MM.1S (cell line): ENCODE results near the gene ZMYM3.

Experiments
- DNase-seq: peaks from one replicate; pipeline ENCODE4 v3.0.0-alpha.2; 2015
- H2AFZ ChIP-seq: fragments of 300-600 bp; sonication (generic); 2 replicates; pipeline ENCODE4 v1.6.0; 2016; ENCODE audit warnings: antibody characterized with exemption, low read length
- H3F3A ChIP-seq: fragments of 300-600 bp; sonication (generic); 2 replicates; pipeline ENCODE4 v1.6.1; 2016; ENCODE audit warnings: mild to moderate bottlenecking, antibody characterized with exemption, low read length, moderate library complexity, mixed read lengths; ENCODE audit not compliant: insufficient read depth
- H3K27ac ChIP-seq: fragments of 300-600 bp; sonication (generic); 2 replicates; pipeline ENCODE4 v1.5.1; 2016; ENCODE audit warnings: mild to moderate bottlenecking, low read length
- H3K27me3 ChIP-seq: fragments of 300-600 bp; sonication (generic); replicated peaks from 2 replicates; pipeline ENCODE4 v1.6.0; 2016; ENCODE audit warnings: low read length; ENCODE audit not compliant: insufficient read depth
- H3K36me3 ChIP-seq: fragments of 300-600 bp; sonication (generic); replicated peaks from 2 replicates; pipeline ENCODE4 v1.6.1; 2016; ENCODE audit warnings: mild to moderate bottlenecking, low read length, mixed read lengths; ENCODE audit not compliant: insufficient read depth
- H3K4me1 ChIP-seq: fragments of 300-600 bp; sonication (generic); 2 replicates; pipeline ENCODE4 v1.6.1; 2016; ENCODE audit warnings: low read length, mixed read lengths
- H3K4me2 ChIP-seq: fragments of 300-600 bp; sonication (generic); 2 replicates; pipeline ENCODE4 v1.6.0; 2016; ENCODE audit warnings: low read depth, low read length
- H3K4me3 ChIP-seq: fragments of 300-600 bp; sonication (generic); 2 replicates; pipeline ENCODE4 v1.5.1; 2016; ENCODE audit warnings: low read length, mixed read lengths
- H3K79me2 ChIP-seq: fragments of 300-600 bp; sonication (generic); 2 replicates; pipeline ENCODE4 v1.6.1; 2016; ENCODE audit warnings: mixed run types, low read length, mixed read lengths
- H3K9ac ChIP-seq: fragments of 300-600 bp; sonication (generic); 2 replicates; pipeline ENCODE4 v1.6.1; 2016; ENCODE audit warnings: low read length, mixed read lengths
- H3K9me2 ChIP-seq: fragments of 300-600 bp; sonication (generic); replicated peaks from 2 replicates; pipeline ENCODE4 v1.6.1; 2016; ENCODE audit warnings: mild to moderate bottlenecking, low read length, mixed read lengths; ENCODE audit not compliant: insufficient read depth
- H3K9me3 ChIP-seq: fragments of 300-600 bp; sonication (generic); replicated peaks from 2 replicates; pipeline ENCODE4 v1.6.1; 2016; ENCODE audit warnings: mild to moderate bottlenecking, low read length, mixed read lengths; ENCODE audit not compliant: insufficient read depth
- H4K20me1 ChIP-seq: fragments of 300-600 bp; sonication (generic); 2 replicates; pipeline ENCODE4 v1.6.1; 2016; ENCODE audit warnings: mild to moderate bottlenecking, low read length, moderate library complexity, mixed read lengths; ENCODE audit not compliant: insufficient read depth
- EZH2 ChIP-seq: fragments of 300-600 bp; sonication (generic); optimal IDR thresholded peaks from 2 replicates; pipeline ENCODE3; 2017; ENCODE audit warnings: low read depth, mild to moderate bottlenecking, antibody characterized with exemption, low read length, mixed read lengths
- EZH2phosphoT487 ChIP-seq: fragments of 300-600 bp; sonication (generic); IDR thresholded peaks from 2 replicates; pipeline ENCODE4 v1.6.1; 2018; ENCODE audit warnings: antibody characterized with exemption, low read length
- TF ChIP-seq, protein P1 (sequence below): fragments of 300-600 bp; sonication (generic); IDR thresholded peaks from 2 replicates; pipeline ENCODE4 v1.5.1; 2016; ENCODE audit warnings: antibody characterized with exemption, low read length, mixed read lengths

Gene ZMYM3

DNA sequence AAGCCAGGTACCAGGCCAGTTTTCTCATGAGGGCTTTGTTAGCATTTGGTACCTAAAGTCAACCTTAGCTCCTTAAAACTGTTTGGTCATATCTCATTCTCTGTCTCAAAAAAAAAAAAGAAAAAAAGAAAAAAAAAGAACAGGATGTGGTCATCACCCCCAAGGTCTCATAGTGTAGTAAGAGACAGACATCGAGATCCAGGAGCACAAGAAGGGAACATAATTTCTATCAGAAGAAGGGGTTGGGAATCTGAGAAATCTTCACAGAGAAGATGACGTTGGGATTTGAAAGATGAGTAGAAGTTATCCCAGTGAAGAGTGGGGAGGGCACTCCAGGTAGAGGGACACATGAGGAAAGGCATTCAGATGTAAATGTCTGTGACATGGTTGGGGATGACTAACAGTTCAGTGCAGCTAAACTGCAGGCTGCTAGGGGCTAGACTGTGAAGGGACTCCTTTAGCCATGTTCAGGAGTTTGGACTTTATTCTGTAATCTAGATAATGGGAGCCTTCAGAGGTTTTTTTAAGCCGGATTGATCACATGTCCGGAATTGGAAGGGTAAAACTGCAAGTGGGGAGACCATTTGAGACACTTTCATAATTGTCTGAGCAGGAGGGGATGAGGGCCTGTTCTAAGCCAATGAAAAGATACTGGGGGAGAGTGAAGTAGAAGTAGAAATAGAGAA, 57.8 kb downstream of the ZMYM3 start:
- Histone ChIP-seq H3K27ac (no peak overlapping the region), H2AFZ (peak overlapping the region; percentile 35), H3K9ac (no peak overlapping the region), H3K79me2 (no peaks in the 10 kb centered on the region), H3K27me3 (no peaks in the 10 kb centered on the region), H3K4me2 (peak overlapping the region; percentile 23; the same call in 1 of the 2 replicates), H3K4me3 (no peak overlapping the region), H3K4me1 (no peaks in the 10 kb centered on the region), H3K9me3 (no peaks in the 10 kb centered on the region), H3K9me2 (no peaks in the 10 kb centered on the region), H3K36me3 (no peaks in the 10 kb centered on the region), H4K20me1 (no peaks in the 10 kb centered on the region), H3F3A (no peaks in the 10 kb centered on the region)
- no peak for DNase-seq
- TF ChIP-seq EZH2 = no peak
- TF ChIP-seq, protein P1, sequence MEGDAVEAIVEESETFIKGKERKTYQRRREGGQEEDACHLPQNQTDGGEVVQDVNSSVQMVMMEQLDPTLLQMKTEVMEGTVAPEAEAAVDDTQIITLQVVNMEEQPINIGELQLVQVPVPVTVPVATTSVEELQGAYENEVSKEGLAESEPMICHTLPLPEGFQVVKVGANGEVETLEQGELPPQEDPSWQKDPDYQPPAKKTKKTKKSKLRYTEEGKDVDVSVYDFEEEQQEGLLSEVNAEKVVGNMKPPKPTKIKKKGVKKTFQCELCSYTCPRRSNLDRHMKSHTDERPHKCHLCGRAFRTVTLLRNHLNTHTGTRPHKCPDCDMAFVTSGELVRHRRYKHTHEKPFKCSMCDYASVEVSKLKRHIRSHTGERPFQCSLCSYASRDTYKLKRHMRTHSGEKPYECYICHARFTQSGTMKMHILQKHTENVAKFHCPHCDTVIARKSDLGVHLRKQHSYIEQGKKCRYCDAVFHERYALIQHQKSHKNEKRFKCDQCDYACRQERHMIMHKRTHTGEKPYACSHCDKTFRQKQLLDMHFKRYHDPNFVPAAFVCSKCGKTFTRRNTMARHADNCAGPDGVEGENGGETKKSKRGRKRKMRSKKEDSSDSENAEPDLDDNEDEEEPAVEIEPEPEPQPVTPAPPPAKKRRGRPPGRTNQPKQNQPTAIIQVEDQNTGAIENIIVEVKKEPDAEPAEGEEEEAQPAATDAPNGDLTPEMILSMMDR = no peak
- no peak for TF ChIP-seq EZH2phosphoT487

DNA sequence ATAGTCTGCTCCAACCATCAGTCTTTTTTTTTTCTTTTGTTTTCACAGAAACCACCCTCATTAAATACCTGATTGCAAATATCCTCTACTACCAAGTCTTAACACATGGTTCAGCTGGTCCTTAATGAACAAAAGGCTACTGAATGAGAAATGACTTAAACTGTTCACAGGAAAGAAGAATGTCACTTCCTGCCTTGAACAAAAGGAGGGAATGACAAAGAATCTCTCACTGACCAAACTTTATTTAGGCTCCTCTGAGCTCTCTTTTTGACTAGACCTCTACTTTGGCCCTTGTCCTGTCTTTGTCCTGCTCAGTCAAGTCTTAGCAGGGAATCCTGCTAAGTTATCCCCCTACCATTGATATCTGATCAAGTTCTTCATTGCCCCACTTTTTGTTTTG, 62.7 kb downstream of the ZMYM3 start:
- no peaks in the 10 kb centered on the region for H3K79me2 ChIP-seq
- no peak overlapping the region for H3K4me2 ChIP-seq
- H3K9ac ChIP-seq = no peak overlapping the region
- no peaks in the 10 kb centered on the region for H3F3A ChIP-seq
- H3K4me3 ChIP-seq = no peak overlapping the region
- H3K27ac ChIP-seq = no peak overlapping the region
- no peaks in the 10 kb centered on the region for H3K9me3 ChIP-seq
- H3K4me1 ChIP-seq = no peaks in the 10 kb centered on the region
- no peak for DNase-seq
- no peaks in the 10 kb centered on the region for H3K9me2 ChIP-seq
- no peaks in the 10 kb centered on the region for H3K27me3 ChIP-seq
- H4K20me1 ChIP-seq = no peaks in the 10 kb centered on the region
- no peak overlapping the region for H2AFZ ChIP-seq
- H3K36me3 ChIP-seq = no peaks in the 10 kb centered on the region
- TF ChIP-seq EZH2 (no peak), EZH2phosphoT487 (no peak)
- TF ChIP-seq, protein P1 = no peak
